Karpas-422 (cell line): ENCODE data around the gene PLPPR5. TPM values are rescaled to one million over a fixed set of nuclear protein-coding genes. Genes with fewer than 3 reads are reported as not detected.

ENCODE experiments used
- DNase-seq: peaks from one replicate; pipeline ENCODE4 v3.0.0-alpha.2; 2015
- H2AFZ ChIP-seq: fragments of 200-600 bp; sonication (generic); 2 replicates; pipeline ENCODE4 v1.6.1; 2014; ENCODE audit warnings: antibody characterized with exemption, low read length, mixed read lengths
- H3K27ac ChIP-seq: fragments of 200-600 bp; sonication (generic); 2 replicates; pipeline ENCODE4 v1.5.1; 2014; ENCODE audit warnings: mild to moderate bottlenecking, low read length, moderate library complexity
- H3K27me3 ChIP-seq: fragments of 200-600 bp; sonication (generic); 2 replicates; pipeline ENCODE4 v1.6.1; 2014; ENCODE audit warnings: low read length, mixed read lengths
- H3K36me3 ChIP-seq: fragments of 200-600 bp; sonication (generic); 2 replicates; pipeline ENCODE4 v1.6.1; 2014; ENCODE audit warnings: low read length, mixed read lengths; ENCODE audit not compliant: insufficient read depth
- H3K4me1 ChIP-seq: fragments of 200-600 bp; sonication (generic); 2 replicates; pipeline ENCODE4 v1.6.1; 2014; ENCODE audit warnings: mild to moderate bottlenecking, low read length, mixed read lengths
- H3K4me2 ChIP-seq: fragments of 200-600 bp; sonication (generic); 2 replicates; pipeline ENCODE4 v1.6.1; 2014; ENCODE audit warnings: low read length, low read depth, mild to moderate bottlenecking; ENCODE audit not compliant: poor library complexity, severe bottlenecking
- H3K4me3 ChIP-seq: fragments of 200-600 bp; sonication (generic); 2 replicates; pipeline ENCODE4 v1.5.1; 2014; ENCODE audit warnings: mild to moderate bottlenecking, antibody characterized with exemption, low read length, mixed read lengths
- H3K79me2 ChIP-seq: fragments of 200-600 bp; sonication (generic); 2 replicates; pipeline ENCODE4 v1.6.1; 2014; ENCODE audit warnings: mild to moderate bottlenecking, low read length, mixed read lengths
- H3K9ac ChIP-seq: fragments of 200-600 bp; sonication (generic); 2 replicates; pipeline ENCODE4 v1.6.0; 2014; ENCODE audit warnings: low read length
- H3K9me2 ChIP-seq: fragments of 200-600 bp; sonication (generic), shearing (Covaris generic); replicated peaks from 2 replicates; pipeline ENCODE4 v1.6.0; 2014; ENCODE audit warnings: mild to moderate bottlenecking, low read length, moderate library complexity; ENCODE audit not compliant: insufficient read depth
- H3K9me3 ChIP-seq: fragments of 300-700, 200-600 bp; sonication (generic); 2 replicates; pipeline ENCODE4 v1.6.1; 2014; ENCODE audit warnings: low read length, mixed read lengths
- H4K20me1 ChIP-seq: fragments of 200-600 bp; sonication (generic); 2 replicates; pipeline ENCODE4 v1.6.1; 2014; ENCODE audit warnings: mild to moderate bottlenecking, antibody characterized with exemption, low read length, low read depth; ENCODE audit not compliant: insufficient read depth
- total RNA-seq: library from RNA; depleted of rRNA; stranded (reverse); fragments of >200 nt; shearing (Covaris generic); gene quantifications from 2 replicates; pipeline ENCODE4 v1.2.3, GENCODE V29; 2014; ENCODE audit warnings: low replicate concordance

PLPPR5 gene
- total RNA-seq, 1 experiment from 2014 or later = not detected

DNA sequence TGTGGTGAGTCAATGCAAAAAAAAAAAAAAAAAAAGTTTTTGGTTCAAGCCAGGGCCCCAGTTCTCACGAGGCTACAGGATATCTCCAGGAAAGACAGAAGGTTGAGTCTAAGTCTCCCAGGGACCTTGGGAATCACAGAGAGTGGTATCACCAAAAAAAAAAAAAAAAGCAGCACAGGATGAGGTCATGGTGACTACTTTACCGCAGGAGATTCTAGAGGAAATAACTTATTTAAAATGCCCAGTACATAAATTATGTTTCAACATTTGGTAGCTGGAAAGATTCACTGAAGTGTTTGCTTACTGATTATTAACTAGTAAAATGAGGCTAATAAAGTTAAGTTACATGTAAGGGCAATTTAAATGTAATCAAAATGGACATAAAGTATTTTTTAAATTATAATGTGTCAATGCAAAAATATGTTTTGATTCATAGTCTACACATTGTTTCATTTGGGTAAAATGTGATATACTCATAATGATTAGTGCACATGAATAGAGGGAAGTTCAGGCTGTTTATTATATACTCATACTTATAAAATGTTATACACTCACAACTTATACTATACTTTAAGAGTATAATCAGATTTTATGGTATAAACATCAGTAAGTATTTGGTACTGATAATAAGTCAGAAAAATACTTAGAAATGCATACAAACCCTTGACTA lies 84.1 kb downstream of the PLPPR5 start:
- Histone ChIP-seq H2AFZ (no peak overlapping the region), H3K4me3 (no peak overlapping the region), H3K4me1 (no peaks in the 10 kb centered on the region), H3K27me3 (no peaks in the 10 kb centered on the region), H3K4me2 (no peak overlapping the region), H4K20me1 (no peaks in the 10 kb centered on the region), H3K79me2 (no peaks in the 10 kb centered on the region), H3K9me2 (no peaks in the 10 kb centered on the region), H3K36me3 (no peaks in the 10 kb centered on the region), H3K9ac (no peak overlapping the region), H3K27ac (no peak overlapping the region), H3K9me3 (no peaks in the 10 kb centered on the region)
- no peak for DNase-seq

- Histone ChIP-seq H3K79me2 (no peaks in the 10 kb centered on the region), H3K27ac (no peak overlapping the region), H2AFZ (no peak overlapping the region), H3K9me3 (no peaks in the 10 kb centered on the region), H3K4me2 (no peak overlapping the region), H4K20me1 (no peaks in the 10 kb centered on the region), H3K4me1 (no peaks in the 10 kb centered on the region), H3K4me3 (no peak overlapping the region), H3K36me3 (no peaks in the 10 kb centered on the region), H3K9ac (no peak overlapping the region), H3K9me2 (no peaks in the 10 kb centered on the region), H3K27me3 (no peaks in the 10 kb centered on the region)
- no peak for DNase-seq
These were observed 85.0 kb downstream of the PLPPR5 start for GRCh38 chr1:98919652-98920051.

DNA sequence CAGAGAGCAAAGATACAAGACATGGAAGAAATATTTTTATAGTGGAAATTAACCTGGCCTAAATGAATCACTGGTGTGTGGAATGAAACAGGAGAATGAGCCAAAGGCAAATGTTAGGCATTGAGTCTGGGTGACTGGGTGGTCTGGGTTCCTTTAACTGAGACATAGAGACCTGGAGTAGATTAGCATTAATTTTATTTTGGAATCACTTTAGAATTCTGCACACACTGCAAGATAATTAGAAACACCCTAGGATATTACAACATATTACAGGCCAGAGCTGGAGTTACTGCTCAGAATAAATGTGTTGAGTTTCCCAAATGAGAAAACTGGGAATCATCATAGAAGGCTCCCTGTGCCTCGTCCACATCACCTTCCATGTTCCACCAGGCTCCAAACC lies 85.5 kb downstream of the PLPPR5 start:
- H3K36me3 ChIP-seq = no peaks in the 10 kb centered on the region
- no peak overlapping the region for H3K27ac ChIP-seq
- H3K9ac ChIP-seq = no peak overlapping the region
- no peak overlapping the region for H2AFZ ChIP-seq
- H3K79me2 ChIP-seq = no peaks in the 10 kb centered on the region
- H3K27me3 ChIP-seq = no peaks in the 10 kb centered on the region
- H4K20me1 ChIP-seq = no peaks in the 10 kb centered on the region
- no peaks in the 10 kb centered on the region for H3K4me1 ChIP-seq
- no peaks in the 10 kb centered on the region for H3K9me3 ChIP-seq
- H3K4me3 ChIP-seq = no peak overlapping the region
- H3K9me2 ChIP-seq = no peaks in the 10 kb centered on the region
- no peak overlapping the region for H3K4me2 ChIP-seq
- DNase-seq = no peak

DNA sequence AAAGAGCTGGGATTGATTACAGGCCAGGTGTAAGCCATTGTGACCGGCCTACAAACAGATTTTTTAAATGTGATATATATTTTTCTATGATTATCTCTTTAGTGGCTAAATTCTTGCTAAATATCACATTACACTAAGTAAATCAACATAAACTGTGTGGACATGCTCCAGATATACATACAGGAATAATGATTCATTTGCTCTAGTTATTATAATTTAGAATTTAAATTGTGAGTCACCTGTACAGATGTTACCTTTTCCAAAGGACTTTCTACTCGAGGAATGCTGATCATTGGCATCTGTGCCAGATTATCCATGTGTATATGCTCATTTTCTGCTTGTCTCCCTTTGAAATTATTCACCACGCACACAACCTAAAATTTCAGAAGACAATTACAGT lies 90.1 kb downstream of the PLPPR5 start:
- no peaks in the 10 kb centered on the region for H3K9me3 ChIP-seq
- H3K4me2 ChIP-seq = no peak overlapping the region
- no peaks in the 10 kb centered on the region for H3K4me1 ChIP-seq

DNA sequence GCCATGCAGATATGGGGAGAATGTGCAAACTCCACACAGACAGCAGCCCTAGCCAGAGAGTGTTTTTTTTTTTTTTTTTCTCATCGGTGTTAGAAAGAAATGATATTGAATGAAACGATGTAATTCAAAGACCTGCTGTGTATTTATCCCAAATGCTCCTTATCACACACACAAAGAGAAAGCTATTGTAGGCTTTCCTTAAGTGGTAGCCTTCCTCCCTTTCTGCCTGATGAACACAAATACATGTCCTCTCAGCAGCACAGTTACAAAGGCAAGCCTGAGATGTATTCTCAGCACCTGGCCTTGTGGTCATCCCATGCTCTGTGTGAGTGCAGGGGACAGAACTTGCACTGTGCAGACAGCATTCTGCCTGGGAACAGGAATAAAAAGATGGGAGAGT lies 93.8 kb downstream of the PLPPR5 start:
- no peak overlapping the region for H3K4me2 ChIP-seq
- no peaks in the 10 kb centered on the region for H3K4me1 ChIP-seq
- no peak overlapping the region for H2AFZ ChIP-seq
- H3K9me2 ChIP-seq = no peaks in the 10 kb centered on the region
- H3K27me3 ChIP-seq = no peaks in the 10 kb centered on the region
- H3K9ac ChIP-seq = no peak overlapping the region
- no peak overlapping the region for H3K4me3 ChIP-seq
- H3K27ac ChIP-seq = no peak overlapping the region
- H3K79me2 ChIP-seq = no peaks in the 10 kb centered on the region
- DNase-seq = no peak
- no peaks in the 10 kb centered on the region for H3K9me3 ChIP-seq
- no peaks in the 10 kb centered on the region for H3K36me3 ChIP-seq
- H4K20me1 ChIP-seq = no peaks in the 10 kb centered on the region

More for the DNA sequence above, 90.1 kb downstream of the PLPPR5 start:
- H4K20me1 ChIP-seq = no peaks in the 10 kb centered on the region
- H3K9me2 ChIP-seq = no peaks in the 10 kb centered on the region
- no peak overlapping the region for H3K27ac ChIP-seq
- H2AFZ ChIP-seq = no peak overlapping the region
- no peak overlapping the region for H3K9ac ChIP-seq
- H3K36me3 ChIP-seq = no peaks in the 10 kb centered on the region
- H3K4me3 ChIP-seq = no peak overlapping the region
- no peaks in the 10 kb centered on the region for H3K79me2 ChIP-seq
- H3K27me3 ChIP-seq = no peaks in the 10 kb centered on the region
- DNase-seq = no peak

- Histone ChIP-seq H3K9me2 (no peaks in the 10 kb centered on the region), H3K36me3 (no peaks in the 10 kb centered on the region), H3K4me1 (no peaks in the 10 kb centered on the region), H3K9ac (no peak overlapping the region), H4K20me1 (no peaks in the 10 kb centered on the region), H3K79me2 (no peaks in the 10 kb centered on the region), H3K27ac (no peak overlapping the region), H3K9me3 (no peaks in the 10 kb centered on the region), H3K27me3 (no peaks in the 10 kb centered on the region), H2AFZ (no peak overlapping the region), H3K4me2 (no peak overlapping the region), H3K4me3 (no peak overlapping the region)
- DNase-seq = no peak
These were observed 95.7 kb downstream of the PLPPR5 start for GRCh38 chr1:98908980-98909379.

- Histone ChIP-seq H3K27ac (no peak overlapping the region), H4K20me1 (no peaks in the 10 kb centered on the region), H3K4me2 (no peak overlapping the region), H3K79me2 (no peaks in the 10 kb centered on the region), H3K9ac (no peak overlapping the region), H3K9me2 (no peaks in the 10 kb centered on the region), H3K9me3 (no peaks in the 10 kb centered on the region), H3K36me3 (no peaks in the 10 kb centered on the region), H3K4me3 (no peak overlapping the region), H2AFZ (no peak overlapping the region), H3K4me1 (no peaks in the 10 kb centered on the region), H3K27me3 (no peaks in the 10 kb centered on the region)
- no peak for DNase-seq
These were observed 97.9 kb downstream of the PLPPR5 start for GRCh38 chr1:98906809-98907208.

- no peaks in the 10 kb centered on the region for H3K9me3 ChIP-seq
- no peaks in the 10 kb centered on the region for H3K27me3 ChIP-seq
- no peak overlapping the region for H3K9ac ChIP-seq
- no peaks in the 10 kb centered on the region for H3K36me3 ChIP-seq
- no peak overlapping the region for H3K4me2 ChIP-seq
- H3K79me2 ChIP-seq = no peaks in the 10 kb centered on the region
- H3K4me3 ChIP-seq = no peak overlapping the region
- no peaks in the 10 kb centered on the region for H3K9me2 ChIP-seq
- H4K20me1 ChIP-seq = no peaks in the 10 kb centered on the region
- no peak overlapping the region for H3K27ac ChIP-seq
- no peak overlapping the region for H2AFZ ChIP-seq
- H3K4me1 ChIP-seq = no peaks in the 10 kb centered on the region
- DNase-seq = no peak
These were observed 98.3 kb downstream of the PLPPR5 start for GRCh38 chr1:98906361-98906760.
